ENCODE data around the gene RNF38. TPM values are rescaled to one million over a fixed set of nuclear protein-coding genes. Genes with fewer than 3 reads are reported as not detected.

RNF38 gene
- total RNA-seq, 3 donors from 2014 or later: 30.8 to 45.8 (median 36.0) TPM

GRCh38 chr9:36443581-36443980, 43.5 kb upstream of the RNF38 start:
- intact Hi-C loops (cut with DNase I; ENCODE audit: low total_unique reads): no loop called here
- no peaks in the 10 kb centered on the region for H3K4me1 ChIP-seq
- no peak overlapping the region for H3K4me3 ChIP-seq
- no peak overlapping the region for H3K27ac ChIP-seq
- TF ChIP-seq CTCF (IDR thresholded peaks at IDR 0.05) (no peak), POLR2AphosphoS5 (IDR thresholded peaks at IDR 0.05) (no peak), POLR2A (IDR thresholded peaks at IDR 0.05) (no peak)
- no peaks in the 10 kb centered on the region for H3K9me3 ChIP-seq
- no peaks in the 10 kb centered on the region for H3K27me3 ChIP-seq
- DNase-seq (ENCODE audit: low spot score in 2 of 2): no peak
- no peaks in the 10 kb centered on the region for H3K36me3 ChIP-seq

GRCh38 chr9:36442710-36443109, 42.6 kb upstream of the RNF38 start:
- intact Hi-C loops (cut with DNase I; ENCODE audit: low total_unique reads): no loop called here
- Histone ChIP-seq H3K4me1 (no peaks in the 10 kb centered on the region), H3K4me3 (no peak overlapping the region), H3K36me3 (no peaks in the 10 kb centered on the region), H3K27ac (no peak overlapping the region), H3K27me3 (no peaks in the 10 kb centered on the region), H3K9me3 (no peaks in the 10 kb centered on the region)
- no peak for DNase-seq (ENCODE audit: low spot score in 2 of 2)
- no peak for TF ChIP-seq CTCF (IDR thresholded peaks at IDR 0.05)
- TF ChIP-seq POLR2AphosphoS5 (IDR thresholded peaks at IDR 0.05): no peak
- TF ChIP-seq POLR2A (IDR thresholded peaks at IDR 0.05): no peak

- DNase-seq (ENCODE audit: low spot score in 2 of 2): no peak
- Histone ChIP-seq H3K36me3 (no peaks in the 10 kb centered on the region), H3K27ac (no peak overlapping the region), H3K9me3 (no peaks in the 10 kb centered on the region), H3K4me3 (no peak overlapping the region), H3K4me1 (no peaks in the 10 kb centered on the region), H3K27me3 (no peaks in the 10 kb centered on the region)
- TF ChIP-seq CTCF (IDR thresholded peaks at IDR 0.05): no peak
- TF ChIP-seq POLR2AphosphoS5 (IDR thresholded peaks at IDR 0.05): no peak
- no peak for TF ChIP-seq POLR2A (IDR thresholded peaks at IDR 0.05)
- intact Hi-C loops (cut with DNase I; ENCODE audit: low total_unique reads): no loop called here
Measured at GRCh38 chr9:36441966-36442365, 41.9 kb upstream of the RNF38 start.

- no peaks in the 10 kb centered on the region for H3K36me3 ChIP-seq
- H3K9me3 ChIP-seq: no peaks in the 10 kb centered on the region
- no peak for DNase-seq (ENCODE audit: low spot score in 2 of 2)
- no peaks in the 10 kb centered on the region for H3K27me3 ChIP-seq
- no peak overlapping the region for H3K4me3 ChIP-seq
- H3K4me1 ChIP-seq: no peaks in the 10 kb centered on the region
- no peak overlapping the region for H3K27ac ChIP-seq
- no peak for TF ChIP-seq POLR2A (IDR thresholded peaks at IDR 0.05)
- intact Hi-C loops (cut with DNase I; ENCODE audit: low total_unique reads): no loop called here
Measured at GRCh38 chr9:36438536-36439236, 38.6 kb upstream of the RNF38 start.

- Histone ChIP-seq H3K27me3 (no peaks in the 10 kb centered on the region), H3K9me3 (no peaks in the 10 kb centered on the region), H3K36me3 (no peaks in the 10 kb centered on the region), H3K27ac (no peak overlapping the region), H3K4me1 (no peaks in the 10 kb centered on the region), H3K4me3 (no peak overlapping the region)
- DNase-seq (ENCODE audit: low spot score in 2 of 2): no peak
- intact Hi-C loops (cut with DNase I; ENCODE audit: low total_unique reads): no loop called here
- TF ChIP-seq POLR2A (IDR thresholded peaks at IDR 0.05) (no peak), CTCF (IDR thresholded peaks at IDR 0.05) (no peak), POLR2AphosphoS5 (IDR thresholded peaks at IDR 0.05) (no peak)
Measured at GRCh38 chr9:36437790-36438189, 37.7 kb upstream of the RNF38 start.
